Vagina (tissue), 2 donors: ENCODE data around the gene AGER. TPM values are rescaled to one million over a fixed set of nuclear protein-coding genes. Genes with fewer than 3 reads are reported as not detected.

Experiments used
- DNase-seq, 2 donors: peaks; one replicate each; pipeline ENCODE4 v3.0.0-alpha.2; 2017; ENCODE audit errors: extremely low spot score in 2 of 2
- H3K27ac ChIP-seq: fragments of 200-600 bp; sonication (generic); one replicate; pipeline ENCODE4 v1.5.1; 2019
- H3K27me3 ChIP-seq: fragments of 200-600 bp; sonication (generic); one replicate; pipeline ENCODE4 v1.5.1; 2019
- H3K36me3 ChIP-seq, 2 donors: fragments of 200-600 bp; sonication (generic); one replicate each; pipeline ENCODE4 v1.5.1; 2017 to 2019
- H3K4me1 ChIP-seq: fragments of 200-600 bp; sonication (generic); one replicate; pipeline ENCODE4 v1.5.1; 2019
- H3K4me3 ChIP-seq, 2 donors: fragments of 200-600 bp; sonication (generic); 1 replicate in 1 of 2; 2 replicates in 1 of 2; pipeline ENCODE4 v1.5.1; 2016 to 2019
- H3K9me3 ChIP-seq: fragments of 200-600 bp; sonication (generic); one replicate; pipeline ENCODE4 v1.5.1; 2019
- CTCF ChIP-seq, 3 experiments: fragments of 450-650 bp in 2 of 3; fragments of 200-600 bp in 1 of 3; sonication (generic) in 1 of 3; IDR thresholded peaks; one replicate each; pipeline ENCODE4 v1.5.1; 2017 to 2019; ENCODE audit warnings: antibody characterized with exemption in 3 of 3, mild to moderate bottlenecking in 2 of 3, moderate library complexity in 2 of 3
- POLR2A ChIP-seq, 2 donors: fragments of 450-650 bp; IDR thresholded peaks; one replicate each; pipeline ENCODE4 v1.6.1; 2017; ENCODE audit warnings: antibody characterized with exemption in 2 of 2, mild to moderate bottlenecking in 2 of 2, moderate library complexity in 2 of 2
- POLR2AphosphoS5 ChIP-seq, 2 donors: sonication (generic); formaldehyde crosslinking; IDR thresholded peaks; one replicate each; pipeline ENCODE4 v1.9.0; 2017; ENCODE audit warnings: antibody characterized with exemption in 2 of 2, mild to moderate bottlenecking in 2 of 2, low read depth in 1 of 2; ENCODE audit not compliant: insufficient read depth in 1 of 2
- intact Hi-C: fragments of 100-400 bp; cut with DNase I; formaldehyde crosslinking; loops from one replicate; pipeline ENCODE4 v1.15.1; 2023
- total RNA-seq: library from RNA; depleted of rRNA; stranded (reverse); fragments of >200 nt; gene quantifications from one replicate; pipeline ENCODE4 v1.2.3, GENCODE V29; 2016

AGER gene
- total RNA-seq, 1 donor from 2014 or later = 8.1 TPM

GRCh38 chr6:32183483-32184083 is 470 bp downstream of the AGER start:
- no peaks in the 10 kb centered on the region for H3K27me3 ChIP-seq
- TF ChIP-seq POLR2AphosphoS5 (IDR thresholded peaks at IDR 0.05; ENCODE audit: insufficient read depth in 1 of 2, low read depth in 1 of 2) (no peak), POLR2A (IDR thresholded peaks at IDR 0.05) (no peak), CTCF (IDR thresholded peaks at IDR 0.05) (no peak)
- intact Hi-C loops = loop anchor here (10.0 kb wide), 1 partner anchor 1021 kb away; the partner anchor contains the start of genes HSD17B8, RING1, RXRB and SLC39A7
- peak overlapping the region; percentile 99 for H3K27ac ChIP-seq
- peak in 1 of 2 donors; percentile 84 for DNase-seq
- peaks cover 0 to 29% of the 10 kb centered on the region in 2 donors for H3K36me3 ChIP-seq
- H3K9me3 ChIP-seq = no peaks in the 10 kb centered on the region
- H3K4me3 ChIP-seq = no peak overlapping the region
- peaks cover 52% of the 10 kb centered on the region for H3K4me1 ChIP-seq

GRCh38 chr6:32183030-32183429 is 1.0 kb downstream of the AGER start:
- no peaks in the 10 kb centered on the region for H3K9me3 ChIP-seq
- no peaks in the 10 kb centered on the region for H3K27me3 ChIP-seq
- H3K4me3 ChIP-seq = no peak overlapping the region
- H3K36me3 ChIP-seq = peaks cover 0 to 29% of the 10 kb centered on the region in 2 donors
- peaks cover 47% of the 10 kb centered on the region for H3K4me1 ChIP-seq
- no peak for DNase-seq
- intact Hi-C loops = loop anchor here (10.0 kb wide), 1 partner anchor 1022 kb away; the partner anchor contains the start of genes HSD17B8, RING1, RXRB and SLC39A7
- TF ChIP-seq CTCF (IDR thresholded peaks at IDR 0.05) = no peak
- TF ChIP-seq POLR2A (IDR thresholded peaks at IDR 0.05) = no peak
- no peak for TF ChIP-seq POLR2AphosphoS5 (IDR thresholded peaks at IDR 0.05; ENCODE audit: insufficient read depth in 1 of 2, low read depth in 1 of 2)
- peak overlapping the region; percentile 99 for H3K27ac ChIP-seq

- peak overlapping the region; percentile 24 for H3K27ac ChIP-seq
- no peak for DNase-seq
- H3K27me3 ChIP-seq = no peaks in the 10 kb centered on the region
- H3K4me3 ChIP-seq = no peak overlapping the region
- no peaks in the 10 kb centered on the region for H3K9me3 ChIP-seq
- peaks cover 42% of the 10 kb centered on the region for H3K4me1 ChIP-seq
- TF ChIP-seq POLR2AphosphoS5 (IDR thresholded peaks at IDR 0.05; ENCODE audit: insufficient read depth in 1 of 2, low read depth in 1 of 2) (no peak), CTCF (IDR thresholded peaks at IDR 0.05) (no peak), POLR2A (IDR thresholded peaks at IDR 0.05) (no peak)
- H3K36me3 ChIP-seq = peaks cover 0 to 27% of the 10 kb centered on the region in 2 donors
- intact Hi-C loops = loop anchor here (10.0 kb wide), 1 partner anchor 1022 kb away; the partner anchor contains the start of genes HSD17B8, RING1, RXRB and SLC39A7
Measured at GRCh38 chr6:32182555-32182981, 1.5 kb downstream of the AGER start.

GRCh38 chr6:32181915-32182529 is 2.0 kb downstream of the AGER start:
- peak overlapping the region; percentile 24 for H3K27ac ChIP-seq
- H3K27me3 ChIP-seq = no peaks in the 10 kb centered on the region
- DNase-seq = no peak
- H3K36me3 ChIP-seq = peaks cover 0 to 22% of the 10 kb centered on the region in 2 donors
- no peaks in the 10 kb centered on the region for H3K9me3 ChIP-seq
- no peak overlapping the region for H3K4me3 ChIP-seq
- intact Hi-C loops = loop anchor here (10.0 kb wide), 1 partner anchor 1023 kb away; the partner anchor contains the start of genes HSD17B8, RING1, RXRB and SLC39A7
- H3K4me1 ChIP-seq = peaks cover 41% of the 10 kb centered on the region
- TF ChIP-seq POLR2AphosphoS5 (IDR thresholded peaks at IDR 0.05; ENCODE audit: insufficient read depth in 1 of 2, low read depth in 1 of 2) = no peak
- no peak for TF ChIP-seq CTCF (IDR thresholded peaks at IDR 0.05)
- TF ChIP-seq POLR2A (IDR thresholded peaks at IDR 0.05) = no peak
